GM12878 (cell line): ENCODE results near the gene AHCYL2. TPM values are rescaled to one million over a fixed set of nuclear protein-coding genes. Genes with fewer than 3 reads are reported as not detected.

Experiments
- ATAC-seq: fragments of 200-7000 bp; cut with Tn5 transposase; 3 replicates; pipeline ENCODE4 v1.9.1; 2020; ENCODE audit warnings: mild to moderate bottlenecking, moderate library complexity
- BruUV-seq: library from RNA; stranded (reverse); fragments of 400-500 nt; replicated peaks from 2 replicates; lab custom pipeline; 2021; lab: Mats Ljungman, UMichigan
- CTCF ChIA-PET: fragments of 300-600 bp; sonication (Branson Sonifier 250); formaldehyde crosslinking; extraction: SDS; loops from one replicate; lab custom pipeline; 2021; ENCODE audit warnings: inconsistent platforms; lab: Yijun Ruan, JAX
- POLR2A ChIA-PET: fragments of 350-600 bp; formaldehyde crosslinking; extraction: SDS; loops from one replicate; lab custom pipeline; 2021; ENCODE audit warnings: inconsistent platforms; lab: Charles Lee
- RAD21 ChIA-PET: fragments of 300-600 bp; sonication (Branson Sonifier 250); formaldehyde crosslinking; loops from one replicate; lab custom pipeline; 2023; ENCODE audit warnings: antibody characterized with exemption; ENCODE audit not compliant: unreplicated experiment; lab: Charles Lee
- SMC1A ChIA-PET: fragments of 300-600 bp; sonication (Branson Sonifier 250); formaldehyde crosslinking; loops from one replicate; lab custom pipeline; 2023; ENCODE audit not compliant: unreplicated experiment, uncharacterized antibody; lab: Charles Lee
- DNase-seq: peaks from one replicate; pipeline ENCODE4 v3.0.0-alpha.2; 2011; ENCODE audit warnings: low read depth, low spot score
- FAIRE-seq: peaks from 3 replicates; lab custom pipeline; 2011; peaks lifted over from hg19 to GRCh38; lab: Jason Lieb, UNC
- H2AFZ ChIP-seq: 2 replicates; pipeline ENCODE4 v1.6.0; 2011; ENCODE audit warnings: low read depth, low read length, control low read depth; ENCODE audit not compliant: control insufficient read depth
- H3K27ac ChIP-seq: 2 replicates; pipeline ENCODE4 v1.5.1; 2011; ENCODE audit warnings: control low read depth; ENCODE audit not compliant: control insufficient read depth, insufficient read depth
- H3K27me3 ChIP-seq, 2 experiments: replicated peaks in 1 of 2; 2 replicates each; pipeline versions ENCODE4 v1.6.0 to v1.6.1; 2011; ENCODE audit warnings: low read length in 1 of 2; ENCODE audit not compliant: control insufficient read depth in 2 of 2, insufficient read depth in 2 of 2
- H3K36me3 ChIP-seq, 2 experiments: 2 replicates each; pipeline ENCODE4 v1.5.1; 2011; ENCODE audit warnings: low read length in 1 of 2; ENCODE audit not compliant: control insufficient read depth in 2 of 2, insufficient read depth in 2 of 2
- H3K4me1 ChIP-seq: 2 replicates; pipeline ENCODE4 v1.6.1; 2011; ENCODE audit warnings: mild to moderate bottlenecking, low read length, moderate library complexity, mixed read lengths; ENCODE audit not compliant: control insufficient read depth, insufficient read depth
- H3K4me2 ChIP-seq: 2 replicates; pipeline ENCODE4 v1.6.0; 2011; ENCODE audit warnings: control low read depth; ENCODE audit not compliant: control insufficient read depth, insufficient read depth
- H3K4me3 ChIP-seq: fragments of 200-600 bp; sonication (generic); 2 replicates; pipeline ENCODE4 v1.5.1; 2016
- H3K79me2 ChIP-seq: 2 replicates; pipeline ENCODE4 v1.6.0; 2011; ENCODE audit warnings: low read length; ENCODE audit not compliant: control insufficient read depth, insufficient read depth
- H3K9ac ChIP-seq: 2 replicates; pipeline ENCODE4 v1.8.0; 2011; ENCODE audit warnings: low read length, control low read depth, mixed read lengths; ENCODE audit not compliant: control insufficient read depth, insufficient read depth
- H3K9me3 ChIP-seq: replicated peaks from 3 replicates; pipeline ENCODE4 v1.5.1; 2011; ENCODE audit warnings: mild to moderate bottlenecking, low read length; ENCODE audit not compliant: control insufficient read depth, insufficient read depth
- H4K20me1 ChIP-seq: 2 replicates; pipeline ENCODE4 v1.6.0; 2011; ENCODE audit not compliant: control insufficient read depth, insufficient read depth
- BACH1 ChIP-seq: fragments of 450-650 bp; IDR thresholded peaks from 2 replicates; pipeline ENCODE4 v1.6.1; 2017; ENCODE audit warnings: mild to moderate bottlenecking, borderline replicate concordance
- CHD2 ChIP-seq: IDR thresholded peaks from 2 replicates; pipeline ENCODE4 v1.6.1; 2011; ENCODE audit warnings: low read depth, low read length, improper control_type of control experiment, borderline replicate concordance
- IKZF1 ChIP-seq: fragments of 450-650 bp; conservative IDR thresholded peaks from 2 replicates; pipeline ENCODE4 v1.6.1; 2017; ENCODE audit warnings: antibody characterized with exemption, mild to moderate bottlenecking
- IRF4 ChIP-seq: IDR thresholded peaks from 2 replicates; pipeline ENCODE4 v1.6.1; 2011; ENCODE audit warnings: low read depth, low read length
- RAD21 ChIP-seq: IDR thresholded peaks from 2 replicates; pipeline ENCODE4 v1.6.1; 2011; ENCODE audit warnings: mild to moderate bottlenecking, low read depth, low read length, moderate library complexity; ENCODE audit not compliant: insufficient read depth
- RB1 ChIP-seq: fragments of 450-650 bp; formaldehyde crosslinking; IDR thresholded peaks from 2 replicates; pipeline ENCODE4 v1.6.1; 2017; ENCODE audit warnings: mild to moderate bottlenecking, borderline replicate concordance
- SMARCA5 ChIP-seq: fragments of 450-650 bp; IDR thresholded peaks from 2 replicates; pipeline ENCODE4 v1.6.1; 2017; ENCODE audit warnings: mild to moderate bottlenecking
- SMC3 ChIP-seq: IDR thresholded peaks from 2 replicates; pipeline ENCODE4 v1.6.1; 2011; ENCODE audit warnings: low read length, improper control_type of control experiment, borderline replicate concordance
- TARDBP ChIP-seq: IDR thresholded peaks from 2 replicates; pipeline ENCODE4 v1.6.1; 2016; ENCODE audit warnings: borderline replicate concordance
- TCF12 ChIP-seq: IDR thresholded peaks from 2 replicates; pipeline ENCODE4 v1.6.1; 2011; ENCODE audit warnings: low read depth, mild to moderate bottlenecking, low read length
- YY1 ChIP-seq: IDR thresholded peaks from 2 replicates; pipeline ENCODE4 v1.6.1; 2011; ENCODE audit warnings: low read depth, mild to moderate bottlenecking, low read length
- WGBS: methylation state at CpG from one replicate; pipeline ENCODE4 v1.1.6; 2016; ENCODE audit warnings: low lambda C conversion rate; ENCODE audit not compliant: insufficient replicate concordance, insufficient coverage; ENCODE audit errors: missing lambda C conversion rate; 5-methylcytosine and 5-hydroxymethylcytosine counted together
- in situ Hi-C: fragments of 300-500 bp; cut with MboI; formaldehyde crosslinking; loops from 9 replicates; pipeline ENCODE4 v1.14.3; 2018; ENCODE audit warnings: mixed read lengths
- intact Hi-C: fragments of 100-400 bp; cut with micrococcal nuclease; formaldehyde crosslinking; loops from one replicate; pipeline ENCODE4 v1.14.2; 2022; ENCODE audit not compliant: unreplicated experiment
- polyA plus RNA-seq, 11 experiments: library from polyadenylated mRNA; depleted of rRNA in 4 of 11; unstranded in 6 of 11; stranded (reverse) in 5 of 11; fragments of >200 nt; fragmentation: Nextera tagmentation in 4 of 11; fragmentation: Illumina TruSeq in 1 of 11; extraction: Ambion mirVana in 4 of 11; extraction: Trizol in 1 of 11; gene quantifications; 1 replicate in 1 of 11; 2 replicates in 10 of 11; pipeline versions ENCODE4 v1.2.1 to v1.2.3, GENCODE V29; 2011 to 2016; ENCODE audit warnings: inconsistent platforms in 2 of 11, missing spikeins in 2 of 11, low read depth in 1 of 11
- total RNA-seq, 4 experiments: library from RNA; depleted of rRNA in 3 of 4; stranded (reverse); fragments of >200 nt in 3 of 4; fragmentation: Illumina TruSeq in 1 of 4; extraction: Trizol in 1 of 4; gene quantifications; 2 replicates each; pipeline versions ENCODE4 v1.2.1 to v1.2.3, GENCODE V29; 2013 to 2021
- TF ChIP-seq, protein P1 (sequence below), 3 experiments: IDR thresholded peaks in 2 of 3; conservative IDR thresholded peaks in 1 of 3; 2 replicates each; pipeline ENCODE4 v1.5.1; 2011; ENCODE audit warnings: low read depth in 3 of 3, low read length in 3 of 3, mild to moderate bottlenecking in 3 of 3, control low read depth in 2 of 3, moderate library complexity in 2 of 3, inconsistent platforms in 1 of 3, mixed read lengths in 1 of 3; ENCODE audit not compliant: control insufficient read depth in 2 of 3, insufficient read depth in 1 of 3; ENCODE audit errors: extremely low read depth in 1 of 3

AHCYL2 gene
- total and polyA plus RNA-seq, 10 of the 15 experiments (the other 5 are each of a cell fraction or from before 2014, with no cell fraction given): 1.7 to 29.1 (median 5.4) TPM

DNA sequence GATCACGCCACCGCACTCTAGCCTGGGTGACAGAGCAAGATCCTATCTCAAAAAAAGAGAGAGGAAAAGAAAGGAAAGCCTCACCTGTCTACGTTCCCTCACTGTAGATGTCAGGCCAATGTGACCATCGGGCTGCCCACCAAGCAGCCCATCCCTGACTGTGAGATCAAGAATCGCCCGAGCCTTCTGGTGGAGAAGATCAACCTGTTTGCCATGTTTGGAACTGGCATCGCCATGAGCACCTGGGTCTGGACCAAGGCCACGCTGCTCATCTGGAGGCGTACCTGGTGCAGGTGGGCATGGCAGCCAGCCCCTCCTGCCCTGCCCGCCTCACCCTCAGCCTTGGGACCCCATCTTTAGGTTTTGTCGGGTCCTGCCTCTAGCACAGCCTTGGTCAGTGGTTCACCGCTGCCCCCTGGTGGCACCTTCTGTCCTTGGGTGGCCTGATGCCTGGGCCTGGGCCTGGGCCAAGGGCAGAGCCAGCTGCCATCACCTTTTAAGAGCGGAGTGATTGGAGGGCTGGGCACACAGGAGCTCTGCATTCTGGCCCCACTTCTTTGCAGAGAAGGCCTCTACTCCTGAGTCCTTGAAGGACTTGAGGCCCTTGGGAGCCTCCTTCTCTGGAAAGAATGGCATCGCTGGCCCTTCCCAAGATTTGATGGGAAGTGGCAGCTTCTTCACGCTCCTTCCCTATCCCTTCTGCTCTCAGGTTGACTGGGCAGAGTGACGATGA is 14.4 kb upstream of the AHCYL2 start:
- Histone ChIP-seq H3K36me3 (peaks cover 0 to 3% of the 10 kb centered on the region in 2 experiments; a peak in 1 of 4 replicates), H3K79me2 (no peaks in the 10 kb centered on the region), H3K4me3 (no peak overlapping the region), H3K4me1 (no peaks in the 10 kb centered on the region), H3K9ac (no peak overlapping the region), H3K4me2 (no peak overlapping the region), H3K27ac (no peak overlapping the region), H3K27me3 (no peaks in the 10 kb centered on the region)
- CTCF ChIA-PET: interaction anchor here (0.6 to 9.6 kb wide), 35 partner anchors 8 to 783 kb away, joined by 3 to 109 read pairs (median 4); no protein-coding TSS in a partner anchor
- ATAC-seq (peak; percentile 97), FAIRE-seq (peak; percentile 90), DNase-seq (no peak)
- no TSS peak for BruUV-seq
- intact Hi-C loops: loop anchor here (1.0 to 10.0 kb wide), 4 partner anchors 48 to 306 kb away; no protein-coding TSS in a partner anchor
- POLR2A ChIA-PET: no interaction called here
- RAD21 ChIA-PET: interaction anchor here (0.6 to 7.3 kb wide), 14 partner anchors 25 to 1183 kb away, joined by 3 to 67 read pairs (median 4); no protein-coding TSS in a partner anchor
- SMC1A ChIA-PET: interaction anchor here (0.6 to 5.8 kb wide), 20 partner anchors 12 to 582 kb away, joined by 3 to 70 read pairs (median 4); partner anchors contain the start of genes ATP6V1F and TSPAN33
- in situ Hi-C loops: loop anchor here (5.0 kb wide), 1 partner anchor 303 kb away; no protein-coding TSS in a partner anchor
- WGBS: 51% methylated on average over 16 of the region's 16 CpGs
- TF ChIP-seq IRF4 (0 out of 2 replicates have a peak, but pooled peaks have one; percentile 24), CHD2 (no peak), TARDBP (no peak), RB1 (0 out of 2 replicates have a peak, but pooled peaks have one; percentile 58), SMARCA5 (peak; percentile 58; the same call in 1 of the 2 replicates), BACH1 (no peak), RAD21 (peak; percentile 97), IKZF1 (0 out of 2 replicates have a peak, but pooled peaks have one; percentile 12), SMC3 (peak; percentile 89), TCF12 (0 out of 2 replicates have a peak, but pooled peaks have one; percentile 35), YY1 (peak; percentile 81)
- TF ChIP-seq, protein P1, sequence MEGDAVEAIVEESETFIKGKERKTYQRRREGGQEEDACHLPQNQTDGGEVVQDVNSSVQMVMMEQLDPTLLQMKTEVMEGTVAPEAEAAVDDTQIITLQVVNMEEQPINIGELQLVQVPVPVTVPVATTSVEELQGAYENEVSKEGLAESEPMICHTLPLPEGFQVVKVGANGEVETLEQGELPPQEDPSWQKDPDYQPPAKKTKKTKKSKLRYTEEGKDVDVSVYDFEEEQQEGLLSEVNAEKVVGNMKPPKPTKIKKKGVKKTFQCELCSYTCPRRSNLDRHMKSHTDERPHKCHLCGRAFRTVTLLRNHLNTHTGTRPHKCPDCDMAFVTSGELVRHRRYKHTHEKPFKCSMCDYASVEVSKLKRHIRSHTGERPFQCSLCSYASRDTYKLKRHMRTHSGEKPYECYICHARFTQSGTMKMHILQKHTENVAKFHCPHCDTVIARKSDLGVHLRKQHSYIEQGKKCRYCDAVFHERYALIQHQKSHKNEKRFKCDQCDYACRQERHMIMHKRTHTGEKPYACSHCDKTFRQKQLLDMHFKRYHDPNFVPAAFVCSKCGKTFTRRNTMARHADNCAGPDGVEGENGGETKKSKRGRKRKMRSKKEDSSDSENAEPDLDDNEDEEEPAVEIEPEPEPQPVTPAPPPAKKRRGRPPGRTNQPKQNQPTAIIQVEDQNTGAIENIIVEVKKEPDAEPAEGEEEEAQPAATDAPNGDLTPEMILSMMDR (IDR thresholded peaks at IDR 0.05 in 2 of 3, conservative IDR thresholded peaks at IDR 0.05 in 1 of 3; ENCODE audit: control insufficient read depth in 2 of 3, extremely low read depth in 1 of 3, insufficient read depth in 1 of 3, low read depth in 3 of 3, low read length in 3 of 3): peak; percentile 86 to 94 (median 91)
- TF ChIP-seq, all 136 proteins: peak for 9
- H2AFZ ChIP-seq: no peak overlapping the region
- no peaks in the 10 kb centered on the region for H3K9me3 ChIP-seq
- no peaks in the 10 kb centered on the region for H4K20me1 ChIP-seq
